ENCODE data around the gene CRYBG2. TPM values are rescaled to one million over a fixed set of nuclear protein-coding genes. Genes with fewer than 3 reads are reported as not detected.
"Not testable (repeated sequence)": the region's sequence is repeated elsewhere in the genome, so short reads cannot be mapped to it uniquely, and the experiment has no call there.

The CRYBG2 gene
- polyA plus RNA-seq, 1 donor from 2014 or later: 3.1 TPM

DNA sequence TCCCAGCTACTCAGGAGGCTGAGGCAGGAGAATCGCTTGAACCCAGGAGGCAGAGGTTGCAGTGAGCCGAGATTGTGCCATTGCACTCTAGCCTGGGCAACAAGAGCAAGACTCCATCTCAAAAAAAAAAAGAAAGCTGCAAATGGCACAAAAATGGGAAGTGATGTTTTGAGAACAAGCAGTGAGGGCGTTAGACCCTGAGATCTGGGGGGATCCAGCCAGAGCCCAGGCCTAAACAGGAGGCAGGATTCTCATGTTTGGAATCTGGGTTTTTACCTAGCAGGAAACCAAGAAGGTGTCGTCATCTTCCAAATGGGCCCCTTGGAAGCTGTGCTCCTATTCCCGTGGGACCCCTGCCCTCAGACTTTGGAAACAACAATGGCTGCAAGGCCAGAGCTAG, 61.2 kb downstream of the CRYBG2 start:
- not testable (repeated sequence) for H3K27me3 Mint-ChIP-seq, H3K9me3 Mint-ChIP-seq, H3K36me3 Mint-ChIP-seq
- Mint-ChIP-seq H3K4me3 (peak overlapping the region in 3 of 4 donors; percentile 46 to 85 (median 48)), H3K4me1 (peaks cover 34 to 52% (median 46%) of the 10 kb centered on the region in 3 donors), H3K27ac (peak overlapping the region; percentile 85 to 100 (median 100))

DNA sequence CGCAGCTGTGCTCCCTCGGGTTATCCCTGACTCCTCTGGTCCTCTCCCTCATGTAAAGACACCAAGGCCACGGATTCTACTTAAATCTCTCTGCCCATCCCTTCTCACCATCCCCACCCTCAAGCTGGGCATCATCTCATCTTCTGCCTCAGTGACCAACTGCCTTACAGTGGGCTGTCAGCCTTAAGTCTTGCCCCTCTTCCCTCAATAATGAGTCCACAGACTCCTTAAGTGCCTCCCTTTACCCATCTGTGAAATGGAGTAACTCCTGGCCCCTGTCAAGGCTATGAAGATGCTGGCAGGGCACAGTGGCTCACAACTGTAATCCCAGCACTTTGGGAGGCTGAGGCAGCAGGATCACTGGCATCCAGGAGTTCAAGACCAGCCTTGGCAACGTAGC, 62.0 kb downstream of the CRYBG2 start:
- Mint-ChIP-seq H3K27me3 (no peaks in the 10 kb centered on the region), H3K27ac (peak overlapping the region; percentile 98 to 100 (median 100)), H3K4me3 (peak overlapping the region in 3 of 4 donors; percentile 46 to 88 (median 85)), H3K9me3 (no peaks in the 10 kb centered on the region), H3K36me3 (peaks cover 2% of the 10 kb centered on the region), H3K4me1 (peaks cover 42 to 60% (median 53%) of the 10 kb centered on the region in 3 donors)

DNA sequence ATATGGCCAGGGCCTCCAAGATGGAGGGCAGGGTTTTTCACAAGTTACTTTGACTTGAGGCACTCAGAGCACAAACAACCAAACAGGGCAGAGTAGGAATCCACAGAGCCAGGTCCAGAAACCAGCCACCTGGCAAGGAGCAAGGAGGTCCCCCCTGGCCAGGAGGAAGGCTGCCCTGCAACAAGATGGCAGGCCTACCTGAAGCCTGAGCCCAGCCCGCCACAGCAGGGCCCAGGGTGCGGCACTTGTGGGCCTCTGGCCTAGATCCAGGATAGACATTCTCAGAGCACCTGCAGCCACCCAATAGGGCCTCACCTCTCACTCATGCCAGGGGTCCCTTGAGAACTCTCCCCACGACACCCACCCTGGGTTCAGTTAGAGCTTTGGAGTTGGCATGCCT, 62.5 kb downstream of the CRYBG2 start:
- no peaks in the 10 kb centered on the region for H3K9me3 Mint-ChIP-seq
- H3K4me3 Mint-ChIP-seq: peak overlapping the region in 2 of 4 donors; percentile 46 to 88
- H3K27me3 Mint-ChIP-seq: no peaks in the 10 kb centered on the region
- peaks cover 43 to 62% (median 54%) of the 10 kb centered on the region in 3 donors for H3K4me1 Mint-ChIP-seq
- H3K36me3 Mint-ChIP-seq: peaks cover 2% of the 10 kb centered on the region
- H3K27ac Mint-ChIP-seq: peak overlapping the region; percentile 98 to 100 (median 100)

DNA sequence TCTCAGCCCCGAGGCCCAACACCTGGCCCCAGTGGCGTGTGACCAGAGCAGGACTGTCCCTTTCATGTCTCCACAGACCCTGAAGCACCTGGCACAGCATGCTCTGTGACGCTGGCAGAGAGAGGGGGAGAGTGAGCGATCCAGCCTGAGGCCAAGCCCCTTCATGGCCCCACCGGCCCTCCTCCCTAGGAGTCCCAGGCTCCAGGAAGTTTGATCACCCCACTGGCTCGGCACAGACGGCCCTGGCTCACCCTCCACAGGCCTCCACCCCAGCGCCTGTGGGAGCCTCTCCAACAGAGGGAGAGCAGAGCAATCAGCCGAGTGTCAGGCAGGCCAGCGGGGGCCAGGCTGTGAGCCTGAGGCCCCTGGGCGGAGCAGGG, 63.1 kb downstream of the CRYBG2 start:
- peak overlapping the region; percentile 22 to 94 (median 62) for H3K4me3 Mint-ChIP-seq
- H3K9me3 Mint-ChIP-seq: no peaks in the 10 kb centered on the region
- peaks cover 43 to 68% (median 59%) of the 10 kb centered on the region in 3 donors for H3K4me1 Mint-ChIP-seq
- peak overlapping the region; percentile 98 to 100 (median 100) for H3K27ac Mint-ChIP-seq
- H3K36me3 Mint-ChIP-seq: peaks cover 2% of the 10 kb centered on the region
- no peaks in the 10 kb centered on the region for H3K27me3 Mint-ChIP-seq

DNA sequence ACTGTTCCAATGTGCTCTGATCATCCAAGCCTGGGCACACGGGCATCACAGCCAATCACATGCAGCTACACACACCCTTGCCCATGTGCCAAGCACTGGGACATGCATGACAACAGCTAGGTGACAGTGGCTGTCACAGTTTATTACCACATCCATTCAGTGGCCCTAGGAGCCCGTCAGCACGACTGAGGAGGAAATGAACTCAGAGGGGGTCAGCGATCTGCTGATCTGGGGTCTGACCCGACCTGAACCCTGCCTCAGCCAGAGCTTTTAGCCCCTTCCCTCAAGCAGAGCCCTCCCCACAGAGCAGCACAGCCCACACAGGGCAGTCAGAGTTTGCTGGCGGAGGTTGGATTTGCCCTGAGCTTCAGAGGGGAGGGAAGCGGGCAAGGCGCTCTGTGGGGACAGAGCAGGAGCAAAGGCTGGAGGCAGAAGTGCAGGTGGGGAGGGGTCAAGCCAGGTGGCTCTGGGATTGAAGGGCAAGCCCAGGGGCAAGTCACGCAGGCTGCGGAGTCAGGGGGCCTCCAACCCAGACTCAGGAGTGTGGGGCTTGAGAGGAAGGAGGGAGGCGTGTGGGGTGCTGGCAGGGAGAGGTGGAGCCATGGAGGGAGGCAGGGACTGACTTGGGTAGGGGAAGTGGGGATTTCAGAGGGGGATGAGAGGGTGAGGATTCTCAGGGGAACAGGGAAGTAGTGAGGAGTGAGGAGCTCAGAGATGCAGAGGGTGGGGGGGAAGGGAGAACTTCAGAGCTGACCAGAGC, 63.6 kb downstream of the CRYBG2 start:
- Mint-ChIP-seq H3K9me3 (no peaks in the 10 kb centered on the region), H3K4me3 (peak overlapping the region; percentile 66 to 94 (median 90)), H3K27me3 (no peaks in the 10 kb centered on the region), H3K36me3 (peaks cover 2% of the 10 kb centered on the region), H3K27ac (peak overlapping the region; percentile 98 to 100 (median 100)), H3K4me1 (peaks cover 43 to 68% (median 63%) of the 10 kb centered on the region in 3 donors)

DNA sequence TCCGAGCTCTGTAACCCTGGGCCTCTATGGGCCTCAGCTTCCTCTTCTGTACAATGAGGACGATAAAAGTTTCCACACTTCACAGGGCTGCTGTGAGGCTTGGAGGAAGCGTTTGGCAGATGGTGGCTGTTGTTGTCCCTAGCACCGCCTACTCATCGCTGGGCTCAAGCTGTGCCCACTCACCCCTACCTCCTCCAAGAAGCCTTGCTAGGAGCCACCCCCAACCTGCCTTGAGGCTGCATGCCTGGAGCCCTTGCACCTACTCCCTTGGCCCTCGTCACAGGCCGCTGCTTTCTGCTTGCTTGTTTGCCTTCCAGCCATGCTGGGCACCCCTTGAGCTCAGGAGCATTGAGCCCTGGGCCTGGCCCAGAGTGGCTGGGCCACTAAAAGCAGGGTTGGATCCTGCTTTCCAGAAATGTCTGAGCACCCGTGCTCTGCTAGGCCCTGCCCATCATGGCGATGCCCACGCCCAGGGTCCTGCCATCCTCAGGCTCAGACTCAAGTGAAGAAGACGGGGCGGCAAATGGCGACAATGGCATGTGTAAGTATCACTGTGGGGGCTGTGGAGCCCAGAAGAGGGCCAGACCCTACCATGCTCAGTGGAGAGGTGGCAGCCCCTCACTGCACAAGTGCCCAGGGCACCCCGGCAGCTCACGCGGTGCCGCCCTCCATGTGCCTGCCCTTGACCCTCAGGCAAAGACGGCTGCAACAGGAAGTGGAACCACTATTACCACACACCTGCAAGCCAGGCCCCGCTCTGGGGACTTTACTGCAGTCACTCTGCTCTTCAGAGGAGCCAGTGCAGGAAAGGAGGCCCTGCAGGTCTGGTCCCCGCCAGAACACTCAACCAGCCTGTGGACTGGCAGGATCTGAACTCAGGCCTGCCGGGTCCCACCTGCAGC, 64.5 kb downstream of the CRYBG2 start:
- Mint-ChIP-seq H3K9me3 (no peaks in the 10 kb centered on the region), H3K27me3 (no peaks in the 10 kb centered on the region), H3K4me3 (peak overlapping the region; percentile 66 to 94 (median 91)), H3K36me3 (no peaks in the 10 kb centered on the region), H3K27ac (peak overlapping the region; percentile 98 to 100 (median 100)), H3K4me1 (peaks cover 49 to 77% (median 68%) of the 10 kb centered on the region in 3 donors)

DNA sequence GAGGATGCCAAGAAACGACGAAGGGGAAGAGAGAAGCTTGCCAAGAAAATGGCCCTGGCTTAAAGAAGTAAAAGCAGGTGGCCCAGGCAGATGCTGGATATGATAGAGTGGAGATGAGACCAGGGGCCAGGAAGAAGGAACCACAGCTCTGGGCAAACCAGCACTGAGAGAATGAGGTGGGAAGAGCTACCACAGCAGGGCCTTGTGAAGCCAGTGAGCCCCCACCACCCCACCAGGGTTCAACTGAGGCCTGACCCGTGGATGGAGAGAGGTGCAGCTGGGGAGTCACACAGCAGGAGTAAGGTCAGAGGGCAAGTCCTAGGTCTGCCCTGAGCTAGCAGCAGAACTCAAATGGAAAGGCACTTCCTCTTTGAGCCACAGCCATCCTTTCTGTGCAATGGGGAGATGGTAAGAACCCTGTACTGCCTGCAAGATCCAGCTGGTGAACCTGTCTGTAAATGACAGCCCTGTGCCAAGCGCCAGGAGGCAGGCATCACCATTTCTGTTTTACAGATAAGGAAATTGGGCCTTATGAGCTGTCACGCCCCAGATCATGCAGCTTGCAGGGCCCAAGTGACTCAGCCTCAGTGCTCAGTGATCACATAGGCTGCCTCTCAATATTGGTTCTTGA, 65.5 kb downstream of the CRYBG2 start:
- no peaks in the 10 kb centered on the region for H3K36me3 Mint-ChIP-seq
- H3K9me3 Mint-ChIP-seq: no peaks in the 10 kb centered on the region
- no peaks in the 10 kb centered on the region for H3K27me3 Mint-ChIP-seq
- H3K4me1 Mint-ChIP-seq: peaks cover 49 to 85% (median 70%) of the 10 kb centered on the region in 3 donors
- peak overlapping the region; percentile 71 to 94 (median 91) for H3K4me3 Mint-ChIP-seq
- peak overlapping the region; percentile 98 to 100 (median 100) for H3K27ac Mint-ChIP-seq

DNA sequence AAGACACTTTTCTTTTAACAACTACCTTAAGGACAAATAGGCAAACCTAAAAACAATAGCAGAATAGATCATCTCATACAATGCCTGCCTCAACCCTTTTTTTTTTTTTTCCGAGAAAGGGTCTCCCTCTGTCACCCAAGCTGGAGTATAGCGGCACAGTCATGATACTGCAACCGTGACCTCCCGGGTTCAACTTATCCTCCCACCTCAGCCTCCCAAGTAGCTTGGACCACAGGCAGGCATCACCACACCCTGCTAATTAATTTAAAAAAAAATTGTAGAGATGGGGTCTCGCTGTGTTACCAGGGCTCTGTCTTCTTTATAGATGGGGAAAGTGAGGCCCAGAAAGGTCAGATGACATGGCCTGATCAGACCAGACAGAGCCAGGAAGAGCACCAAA, 66.1 kb downstream of the CRYBG2 start:
- peaks cover 45 to 87% (median 76%) of the 10 kb centered on the region in 3 donors for H3K4me1 Mint-ChIP-seq
- H3K9me3 Mint-ChIP-seq: no peaks in the 10 kb centered on the region
- H3K36me3 Mint-ChIP-seq: no peaks in the 10 kb centered on the region
- peak overlapping the region; percentile 71 to 94 (median 89) for H3K4me3 Mint-ChIP-seq
- peak overlapping the region; percentile 98 to 100 (median 100) for H3K27ac Mint-ChIP-seq
- no peaks in the 10 kb centered on the region for H3K27me3 Mint-ChIP-seq

DNA sequence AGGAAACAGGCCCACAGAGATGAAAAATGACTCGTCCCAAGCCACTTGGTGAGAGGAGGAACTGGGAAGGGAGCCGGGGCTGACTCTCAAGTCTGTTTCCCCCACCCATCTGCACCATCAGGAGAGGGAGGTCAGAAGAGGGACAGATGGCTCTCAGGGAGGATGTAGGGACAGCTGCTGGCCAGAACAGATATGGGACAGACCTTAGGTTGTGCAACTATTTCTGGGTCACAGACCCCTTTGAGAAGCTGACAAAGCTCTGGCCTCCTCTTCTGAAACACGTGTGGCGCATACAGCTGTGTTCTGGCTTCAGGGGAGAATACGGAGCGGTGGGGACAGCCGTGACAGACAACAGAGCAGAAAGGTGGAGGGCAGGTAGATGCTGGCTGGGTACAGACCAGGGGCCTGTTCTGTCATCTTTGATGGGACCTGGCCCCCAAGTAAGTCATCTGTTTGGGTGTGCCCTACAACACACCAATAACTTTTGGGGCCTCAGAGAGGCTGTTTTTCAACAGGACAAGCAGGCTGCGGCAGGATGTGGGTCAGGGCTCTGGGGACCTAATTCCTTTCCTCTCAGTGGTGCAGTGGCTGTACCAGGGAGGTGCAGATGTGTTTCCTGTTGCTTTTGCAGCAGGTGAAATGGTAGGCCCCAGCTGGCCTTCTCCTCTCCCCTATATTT, 66.8 kb downstream of the CRYBG2 start:
- no peaks in the 10 kb centered on the region for H3K9me3 Mint-ChIP-seq
- H3K27me3 Mint-ChIP-seq: no peaks in the 10 kb centered on the region
- peak overlapping the region; percentile 98 to 100 (median 100) for H3K27ac Mint-ChIP-seq
- H3K36me3 Mint-ChIP-seq: no peaks in the 10 kb centered on the region
- peaks cover 41 to 90% (median 74%) of the 10 kb centered on the region in 3 donors for H3K4me1 Mint-ChIP-seq
- H3K4me3 Mint-ChIP-seq: peak overlapping the region; percentile 67 to 94 (median 89)

DNA sequence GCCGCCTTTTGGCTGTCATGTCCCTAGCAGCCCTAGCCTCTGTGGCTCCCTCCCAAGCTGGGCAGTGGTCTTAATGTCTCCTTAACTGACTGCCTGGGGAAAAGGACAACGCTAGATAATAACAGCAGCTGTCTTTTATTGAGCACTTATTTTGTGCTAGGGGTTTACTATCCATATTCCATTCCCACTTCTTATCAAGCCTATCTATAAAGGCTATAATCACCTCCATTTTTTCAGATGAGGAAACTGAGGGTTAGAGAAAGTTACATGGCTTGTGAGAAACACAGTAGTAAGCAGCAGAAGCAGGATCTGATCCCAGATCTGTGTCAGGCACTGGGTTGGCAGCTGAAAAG, 67.9 kb downstream of the CRYBG2 start:
- Mint-ChIP-seq H3K36me3 (peaks cover 2% of the 10 kb centered on the region), H3K4me3 (peak overlapping the region in 3 of 4 donors; percentile 39 to 92 (median 41)), H3K4me1 (peaks cover 40 to 89% (median 74%) of the 10 kb centered on the region in 3 donors), H3K27me3 (no peaks in the 10 kb centered on the region), H3K27ac (peak overlapping the region; percentile 80 to 100 (median 98)), H3K9me3 (no peaks in the 10 kb centered on the region)

DNA sequence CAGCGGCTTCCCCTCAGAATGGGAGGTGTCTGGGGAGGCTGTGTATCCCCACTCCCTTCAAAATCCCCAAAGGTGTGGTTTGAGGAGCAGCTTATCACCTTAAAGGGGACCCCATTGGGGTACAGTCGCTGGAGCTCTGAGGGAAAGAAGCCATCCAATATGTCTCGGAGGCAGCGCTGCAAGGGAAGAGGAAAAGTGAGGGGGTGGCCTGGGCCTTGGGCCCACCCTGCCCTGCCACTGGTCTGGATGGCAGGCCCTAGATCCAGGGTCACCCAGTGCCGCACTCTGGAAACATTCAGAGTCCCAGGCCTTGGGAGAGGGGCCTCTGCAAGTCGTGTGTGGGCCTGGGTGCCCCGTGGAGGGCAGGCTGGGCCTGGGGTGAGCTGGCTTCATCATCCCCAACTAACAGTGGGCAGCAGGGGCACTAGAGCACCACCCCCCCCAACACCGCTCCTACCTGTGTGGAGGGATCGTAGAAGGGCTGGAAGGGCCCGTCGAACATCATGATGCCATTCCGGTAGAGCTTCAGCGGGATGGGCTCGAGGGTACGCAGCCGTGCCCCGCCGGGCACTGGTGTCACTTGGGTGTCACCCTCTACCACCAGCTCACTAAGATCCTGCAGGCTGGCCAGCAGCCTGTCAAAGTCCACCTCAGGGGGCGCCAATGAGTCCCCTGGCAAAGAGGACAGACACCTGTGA, 68.4 kb downstream of the CRYBG2 start:
- Mint-ChIP-seq H3K27me3 (no peaks in the 10 kb centered on the region), H3K4me3 (peak overlapping the region; percentile 70 to 92 (median 81)), H3K36me3 (peaks cover 3% of the 10 kb centered on the region), H3K4me1 (peaks cover 41 to 86% (median 72%) of the 10 kb centered on the region in 3 donors), H3K9me3 (no peaks in the 10 kb centered on the region), H3K27ac (peak overlapping the region; percentile 92 to 100 (median 99))

DNA sequence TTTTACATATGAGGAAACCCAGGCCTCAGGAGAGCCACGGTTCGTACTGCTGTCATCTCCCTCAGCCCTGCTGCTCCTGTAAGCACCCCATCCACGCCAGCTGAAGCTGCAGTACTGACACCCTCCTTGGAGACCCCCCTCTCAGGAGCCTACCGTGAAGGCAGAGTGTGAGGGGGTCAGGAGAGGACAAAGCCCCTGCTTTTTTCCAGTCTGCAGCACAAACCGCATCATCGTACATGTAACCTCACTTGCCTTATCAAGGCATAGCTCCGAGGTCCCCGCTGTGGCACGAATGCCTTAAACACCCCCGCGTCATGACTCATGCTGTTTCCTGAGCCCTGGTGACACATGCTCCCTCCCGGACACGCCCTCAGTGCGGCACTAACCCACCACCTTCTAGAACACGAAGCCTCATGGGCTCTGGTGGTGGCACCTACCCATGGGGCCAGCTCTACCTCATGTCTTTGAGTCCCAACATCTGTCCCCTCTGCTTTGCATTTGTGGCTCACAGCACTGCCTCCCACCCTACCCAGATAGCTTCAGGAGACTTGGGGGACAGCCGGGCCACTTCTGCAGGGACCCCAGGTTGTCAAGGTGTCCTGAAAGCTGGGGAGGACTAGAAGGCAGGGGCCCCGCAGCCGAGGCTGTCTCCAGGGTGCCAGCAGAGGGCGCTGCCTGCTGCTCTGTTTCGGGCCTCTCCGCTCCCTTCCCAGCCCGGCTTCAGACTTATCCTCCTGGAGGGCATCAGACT, 69.2 kb downstream of the CRYBG2 start:
- Mint-ChIP-seq H3K36me3 (peaks cover 3% of the 10 kb centered on the region), H3K27me3 (no peaks in the 10 kb centered on the region), H3K27ac (peak overlapping the region; percentile 92 to 100 (median 99)), H3K4me1 (peaks cover 39 to 81% (median 65%) of the 10 kb centered on the region in 3 donors), H3K4me3 (peak overlapping the region; percentile 70 to 92 (median 81)), H3K9me3 (no peaks in the 10 kb centered on the region)

Data from IgD-negative memory B cell (primary cell).